HEK293T (cell line): Measurements from ENCODE around the gene BBX.

ENCODE experiments used
- ARNT ChIP-seq: fragments of 450-650 bp; IDR thresholded peaks from 2 replicates; pipeline ENCODE4 v1.6.1; 2017; ENCODE audit warnings: mild to moderate bottlenecking
- BHLHE40 ChIP-seq: fragments of 450-650 bp; IDR thresholded peaks from 2 replicates; pipeline ENCODE4 v1.6.1; 2016; ENCODE audit warnings: mild to moderate bottlenecking, moderate library complexity, borderline replicate concordance
- CTBP1 ChIP-seq: fragments of 450-650 bp; IDR thresholded peaks from 2 replicates; pipeline ENCODE4 v1.6.1; 2016; ENCODE audit warnings: borderline replicate concordance
- ELF4 ChIP-seq: fragments of 450-650 bp; IDR thresholded peaks from 2 replicates; pipeline ENCODE4 v1.6.1; 2017; ENCODE audit warnings: antibody characterized with exemption
- FOXA1 ChIP-seq: fragments of 450-650 bp; IDR thresholded peaks from 2 replicates; pipeline ENCODE4 v1.6.1; 2016; ENCODE audit warnings: mild to moderate bottlenecking
- FOXK2 ChIP-seq: fragments of 450-650 bp; IDR thresholded peaks from 2 replicates; pipeline ENCODE4 v1.6.1; 2016; ENCODE audit warnings: mild to moderate bottlenecking
- FOXM1 ChIP-seq: fragments of 450-650 bp; IDR thresholded peaks from 2 replicates; pipeline ENCODE4 v1.6.1; 2017; ENCODE audit warnings: mild to moderate bottlenecking, borderline replicate concordance
- HDGF ChIP-seq: fragments of 450-650 bp; IDR thresholded peaks from 2 replicates; pipeline ENCODE4 v1.6.1; 2017; ENCODE audit warnings: antibody characterized with exemption, borderline replicate concordance
- L3MBTL2 ChIP-seq: fragments of 450-650 bp; conservative IDR thresholded peaks from 2 replicates; pipeline ENCODE4 v1.6.1; 2016; ENCODE audit warnings: mild to moderate bottlenecking
- LEF1 ChIP-seq: fragments of 450-650 bp; IDR thresholded peaks from 2 replicates; pipeline ENCODE4 v1.6.1; 2017; ENCODE audit warnings: mild to moderate bottlenecking, borderline replicate concordance
- NFRKB ChIP-seq: fragments of 450-650 bp; IDR thresholded peaks from 2 replicates; pipeline ENCODE4 v1.6.1; 2016; ENCODE audit warnings: mild to moderate bottlenecking, moderate library complexity
- SP1 ChIP-seq: fragments of 450-650 bp; IDR thresholded peaks from 2 replicates; pipeline ENCODE4 v1.6.1; 2017
- SUZ12 ChIP-seq: fragments of 450-650 bp; IDR thresholded peaks from 2 replicates; pipeline ENCODE4 v1.6.1; 2016; ENCODE audit warnings: mild to moderate bottlenecking
- TF ChIP-seq, protein P1 (sequence below): fragments of 450-650 bp; IDR thresholded peaks from 2 replicates; pipeline ENCODE4 v1.6.1; 2016

DNA sequence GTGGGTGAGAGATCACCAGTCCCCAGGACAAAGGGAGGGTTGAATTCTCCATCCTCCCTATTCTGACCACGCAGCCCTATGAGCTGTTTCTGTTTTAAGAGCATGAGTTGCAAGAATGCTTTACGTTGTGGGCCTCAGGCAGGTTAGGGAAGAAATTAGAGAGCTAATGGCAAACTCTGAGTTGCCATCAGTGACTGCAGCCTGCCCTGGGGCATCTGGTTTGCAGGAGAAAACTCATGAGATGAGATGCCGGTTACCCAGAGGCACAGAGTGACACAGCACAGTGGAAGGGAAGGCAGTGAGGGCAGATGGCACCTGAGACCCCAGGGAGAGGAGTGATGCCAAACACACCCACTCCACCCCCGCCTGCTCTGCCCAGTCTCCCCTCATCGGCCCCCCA is 302.8 kb downstream of the BBX start:
- TF ChIP-seq CTBP1 (no peak), HDGF (no peak), SUZ12 (no peak), FOXK2 (no peak), SP1 (no peak), LEF1 (no peak), BHLHE40 (no peak), FOXM1 (no peak), L3MBTL2 (no peak), NFRKB (no peak), FOXA1 (no peak), ARNT (no peak), ELF4 (no peak)
- TF ChIP-seq, protein P1, sequence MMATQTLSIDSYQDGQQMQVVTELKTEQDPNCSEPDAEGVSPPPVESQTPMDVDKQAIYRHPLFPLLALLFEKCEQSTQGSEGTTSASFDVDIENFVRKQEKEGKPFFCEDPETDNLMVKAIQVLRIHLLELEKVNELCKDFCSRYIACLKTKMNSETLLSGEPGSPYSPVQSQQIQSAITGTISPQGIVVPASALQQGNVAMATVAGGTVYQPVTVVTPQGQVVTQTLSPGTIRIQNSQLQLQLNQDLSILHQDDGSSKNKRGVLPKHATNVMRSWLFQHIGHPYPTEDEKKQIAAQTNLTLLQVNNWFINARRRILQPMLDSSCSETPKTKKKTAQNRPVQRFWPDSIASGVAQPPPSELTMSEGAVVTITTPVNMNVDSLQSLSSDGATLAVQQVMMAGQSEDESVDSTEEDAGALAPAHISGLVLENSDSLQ = no peak
